Upper lobe of left lung (tissue), 4 donors: ENCODE results near the gene CCN6.

ENCODE experiments used
- EP300 ChIP-seq, 4 donors: sonication (generic); formaldehyde crosslinking; IDR thresholded peaks; one replicate each; pipeline ENCODE4 v1.5.1; 2017; ENCODE audit warnings: antibody characterized with exemption in 4 of 4, control low read depth in 2 of 4
- POLR2A ChIP-seq, 4 donors: fragments of 450-650 bp; IDR thresholded peaks; one replicate each; pipeline ENCODE4 v1.5.1; 2016 to 2017; ENCODE audit warnings: antibody characterized with exemption in 4 of 4, mild to moderate bottlenecking in 2 of 4
- POLR2AphosphoS5 ChIP-seq, 2 donors: sonication (generic); formaldehyde crosslinking; IDR thresholded peaks; one replicate each; pipeline ENCODE4 v1.5.1; 2017; ENCODE audit warnings: antibody characterized with exemption in 2 of 2
- TF ChIP-seq, protein P1 (sequence below), 6 experiments: fragments of 450-650 bp in 4 of 6; fragments of 200-600 bp in 2 of 6; sonication (generic) in 2 of 6; IDR thresholded peaks; one replicate each; pipeline ENCODE4 v1.5.1; 2016 to 2019; ENCODE audit warnings: antibody characterized with exemption in 6 of 6

DNA sequence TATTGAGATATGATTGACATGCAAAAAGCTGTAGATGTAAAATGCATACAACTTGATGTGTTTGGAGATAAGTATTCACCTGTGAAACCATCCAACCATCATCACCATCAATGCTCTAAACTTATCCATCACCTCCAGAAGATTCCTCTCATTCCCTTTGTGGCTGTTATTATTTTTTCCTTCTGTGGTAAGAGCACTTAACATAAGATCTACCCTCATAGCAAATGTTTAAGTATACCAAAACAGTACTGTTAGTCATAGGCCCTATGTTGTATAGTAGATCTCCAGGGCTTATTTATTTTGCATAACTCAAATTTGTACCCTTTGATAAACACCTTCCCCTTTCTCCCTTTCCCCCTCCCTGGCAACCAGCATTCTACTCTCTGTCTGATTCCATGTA lies 31.2 kb upstream of the CCN6 start:
- TF ChIP-seq, protein P1, sequence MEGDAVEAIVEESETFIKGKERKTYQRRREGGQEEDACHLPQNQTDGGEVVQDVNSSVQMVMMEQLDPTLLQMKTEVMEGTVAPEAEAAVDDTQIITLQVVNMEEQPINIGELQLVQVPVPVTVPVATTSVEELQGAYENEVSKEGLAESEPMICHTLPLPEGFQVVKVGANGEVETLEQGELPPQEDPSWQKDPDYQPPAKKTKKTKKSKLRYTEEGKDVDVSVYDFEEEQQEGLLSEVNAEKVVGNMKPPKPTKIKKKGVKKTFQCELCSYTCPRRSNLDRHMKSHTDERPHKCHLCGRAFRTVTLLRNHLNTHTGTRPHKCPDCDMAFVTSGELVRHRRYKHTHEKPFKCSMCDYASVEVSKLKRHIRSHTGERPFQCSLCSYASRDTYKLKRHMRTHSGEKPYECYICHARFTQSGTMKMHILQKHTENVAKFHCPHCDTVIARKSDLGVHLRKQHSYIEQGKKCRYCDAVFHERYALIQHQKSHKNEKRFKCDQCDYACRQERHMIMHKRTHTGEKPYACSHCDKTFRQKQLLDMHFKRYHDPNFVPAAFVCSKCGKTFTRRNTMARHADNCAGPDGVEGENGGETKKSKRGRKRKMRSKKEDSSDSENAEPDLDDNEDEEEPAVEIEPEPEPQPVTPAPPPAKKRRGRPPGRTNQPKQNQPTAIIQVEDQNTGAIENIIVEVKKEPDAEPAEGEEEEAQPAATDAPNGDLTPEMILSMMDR (IDR thresholded peaks at IDR 0.05): no peak
- TF ChIP-seq EP300 (IDR thresholded peaks at IDR 0.05) (no peak), POLR2AphosphoS5 (IDR thresholded peaks at IDR 0.05) (no peak), POLR2A (IDR thresholded peaks at IDR 0.05) (no peak)
